ENCODE results near the gene ZNF385C.

Gene ZNF385C

DNA sequence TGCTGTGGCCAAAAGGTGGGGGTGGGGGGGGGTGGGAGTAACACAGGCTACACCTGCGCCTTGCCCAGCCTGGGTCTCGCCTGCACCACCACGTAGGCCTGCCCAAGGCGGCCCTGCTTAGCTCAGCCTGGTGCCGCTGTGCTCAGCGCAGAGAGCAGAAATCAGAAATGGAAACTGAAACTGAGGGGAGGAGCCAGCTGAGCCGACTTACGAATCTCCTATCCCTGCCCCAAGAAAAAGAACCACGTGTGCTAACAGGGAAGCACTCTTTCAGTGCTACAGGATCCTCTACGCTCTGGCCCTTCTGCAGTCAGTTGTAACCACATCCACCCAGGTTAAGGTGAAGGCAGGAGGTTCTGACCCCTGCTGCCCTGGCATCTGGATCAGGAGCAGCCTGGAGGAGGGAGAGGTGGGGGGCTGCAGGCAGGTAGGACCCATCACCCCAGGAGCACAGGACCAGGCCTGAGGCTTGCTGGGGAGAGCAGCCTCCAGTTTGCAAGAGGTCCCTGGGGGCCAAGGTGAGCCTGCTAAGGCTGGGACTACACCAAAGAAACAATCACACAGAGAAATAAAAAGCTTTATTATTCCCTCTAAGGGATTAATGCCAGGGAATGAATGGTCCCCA is 14.4 kb upstream of the ZNF385C start, which contains the start of gene DHX58:
TSS of gene DHX58 (minus strand) at position 163 of the 625 bp plus-strand sequence. CDS start 822 bp downstream, outside the sequence.
- Histone ChIP-seq H3K79me1 (ENCODE audit: low read length) (no peaks in the 10 kb centered on the region), H4K5ac (ENCODE audit: low read length) (no peak within 1 kb of the TSS), H2BK15ac (replicated peaks; ENCODE audit: low read depth) (no peak within 1 kb of the TSS), H3K36me3 (ENCODE audit: control insufficient read depth, insufficient read depth, low read length) (peaks cover 4% of the 10 kb centered on the region), H3K79me2 (ENCODE audit: control insufficient read depth, insufficient read depth, low read length) (no peaks in the 10 kb centered on the region), H3K18ac (ENCODE audit: low read length) (no peak within 1 kb of the TSS), H4K8ac (ENCODE audit: low read depth, low read length) (no peak within 1 kb of the TSS), H2AK5ac (ENCODE audit: low read length) (no peak within 1 kb of the TSS), H3K27ac (ENCODE audit: low read depth, low read length) (no peak within 1 kb of the TSS), H2BK5ac (ENCODE audit: low read length) (no peak within 1 kb of the TSS), H3K27me3 (ENCODE audit: insufficient read depth, low read length, poor library complexity) (no peaks in the 10 kb centered on the region), H2BK120ac (ENCODE audit: low read depth, low read length) (no peak within 1 kb of the TSS), H3K23ac (ENCODE audit: low read length) (no peak within 1 kb of the TSS), H3K4me1 (ENCODE audit: control insufficient read depth, low read depth, low read length) (peaks cover 3% of the 10 kb centered on the region), H3K9ac (ENCODE audit: low read length) (no peak within 1 kb of the TSS), H3K4me2 (ENCODE audit: low read length) (no peak within 1 kb of the TSS), H3K4me3 (ENCODE audit: low read length) (no peak within 1 kb of the TSS), H3K56ac (ENCODE audit: low read length) (no peak within 1 kb of the TSS), H3K4ac (ENCODE audit: low read depth, low read length) (no peak within 1 kb of the TSS)
- no CpG with 5 or more reads among the region's 10 CpGs for WGBS (ENCODE audit: extremely low coverage, insufficient coverage, low lambda C conversion rate)
- no peak for DNase-seq

DNA sequence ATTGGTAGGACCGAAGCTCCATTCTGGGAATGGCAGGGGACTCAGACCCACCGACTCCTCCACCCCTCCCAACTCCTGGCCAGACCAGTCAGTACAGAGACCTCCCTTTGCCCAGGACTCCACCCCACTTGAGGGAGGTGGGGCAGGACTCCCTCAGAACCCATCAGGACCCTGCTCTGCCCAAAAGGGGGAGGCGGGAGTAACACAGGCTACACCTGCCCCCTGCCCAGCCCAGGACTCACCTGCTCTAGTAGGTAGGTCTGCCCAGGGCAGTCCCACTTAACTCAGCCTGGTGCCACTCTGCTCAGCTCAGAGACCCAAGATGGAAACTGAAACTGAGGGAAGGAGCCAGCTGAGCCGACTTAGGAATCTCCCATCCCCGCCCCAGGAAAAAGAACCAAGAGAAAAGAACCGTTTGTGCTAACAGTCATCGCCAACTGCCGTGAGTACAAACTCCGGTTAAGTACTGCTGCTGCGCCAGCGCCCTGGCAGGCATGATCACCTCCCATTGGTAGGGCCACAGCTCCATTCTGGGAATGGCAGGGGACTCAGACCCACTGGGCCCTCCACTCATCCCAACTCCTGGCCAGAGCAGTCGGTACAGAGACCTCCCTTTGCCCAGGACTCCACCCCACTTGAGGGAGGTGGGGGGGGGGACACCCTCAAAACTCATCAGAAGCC is 13.7 kb upstream of the ZNF385C start:
- no peaks in the 10 kb centered on the region for H3K27me3 ChIP-seq (ENCODE audit: insufficient read depth, low read length, poor library complexity)
- no peaks in the 10 kb centered on the region for H3K79me2 ChIP-seq (ENCODE audit: control insufficient read depth, insufficient read depth, low read length)
- H3K4me3 ChIP-seq (ENCODE audit: low read length) = no peak overlapping the region
- no peak overlapping the region for H4K5ac ChIP-seq (ENCODE audit: low read length)
- WGBS (ENCODE audit: extremely low coverage, insufficient coverage, low lambda C conversion rate) = no CpG with 5 or more reads among the region's 12 CpGs
- H2AK5ac ChIP-seq (ENCODE audit: low read length) = no peak overlapping the region
- H3K4me2 ChIP-seq (ENCODE audit: low read length) = no peak overlapping the region
- no peak overlapping the region for H2BK5ac ChIP-seq (ENCODE audit: low read length)
- no peak overlapping the region for H2BK15ac ChIP-seq (replicated peaks; ENCODE audit: low read depth)
- H3K9ac ChIP-seq (ENCODE audit: low read length) = no peak overlapping the region
- no peak for DNase-seq
- H2BK120ac ChIP-seq (ENCODE audit: low read depth, low read length) = no peak overlapping the region
- H3K36me3 ChIP-seq (ENCODE audit: control insufficient read depth, insufficient read depth, low read length) = peaks cover 4% of the 10 kb centered on the region
- no peak overlapping the region for H3K4ac ChIP-seq (ENCODE audit: low read depth, low read length)
- H4K8ac ChIP-seq (ENCODE audit: low read depth, low read length) = no peak overlapping the region
- no peak overlapping the region for H3K18ac ChIP-seq (ENCODE audit: low read length)
- H3K23ac ChIP-seq (ENCODE audit: low read length) = no peak overlapping the region
- H3K4me1 ChIP-seq (ENCODE audit: control insufficient read depth, low read depth, low read length) = peaks cover 3% of the 10 kb centered on the region
- no peak overlapping the region for H3K56ac ChIP-seq (ENCODE audit: low read length)
- no peak overlapping the region for H3K27ac ChIP-seq (ENCODE audit: low read depth, low read length)
- no peaks in the 10 kb centered on the region for H3K79me1 ChIP-seq (ENCODE audit: low read length)

DNA sequence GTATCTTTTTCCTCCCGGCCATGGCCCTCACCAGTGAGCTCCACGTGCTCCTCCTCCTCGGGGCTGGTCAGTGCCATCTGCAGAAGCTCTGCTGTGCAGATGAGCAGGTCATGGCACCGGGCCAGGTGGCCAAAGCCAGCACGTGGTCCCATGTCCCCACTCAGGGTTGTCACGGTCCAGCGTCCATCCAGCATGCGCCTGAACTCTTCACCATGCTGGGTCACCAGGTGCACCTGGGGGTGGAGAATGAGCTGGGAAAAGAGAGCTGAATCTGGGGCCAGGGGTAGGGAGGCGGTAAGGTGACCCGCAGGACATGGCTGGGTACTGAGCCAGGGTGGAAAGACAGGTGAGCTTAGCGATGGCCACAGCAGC is 13.0 kb upstream of the ZNF385C start:
- Histone ChIP-seq H4K5ac (ENCODE audit: low read length) (no peak overlapping the region), H3K18ac (ENCODE audit: low read length) (no peak overlapping the region), H4K8ac (ENCODE audit: low read depth, low read length) (no peak overlapping the region), H3K79me2 (ENCODE audit: control insufficient read depth, insufficient read depth, low read length) (no peaks in the 10 kb centered on the region), H3K27me3 (ENCODE audit: insufficient read depth, low read length, poor library complexity) (no peaks in the 10 kb centered on the region), H3K27ac (ENCODE audit: low read depth, low read length) (no peak overlapping the region), H3K4me3 (ENCODE audit: low read length) (no peak overlapping the region), H3K9ac (ENCODE audit: low read length) (no peak overlapping the region), H2BK5ac (ENCODE audit: low read length) (no peak overlapping the region), H2BK15ac (replicated peaks; ENCODE audit: low read depth) (no peak overlapping the region), H3K4me2 (ENCODE audit: low read length) (no peak overlapping the region), H3K4ac (ENCODE audit: low read depth, low read length) (no peak overlapping the region), H3K4me1 (ENCODE audit: control insufficient read depth, low read depth, low read length) (peaks cover 3% of the 10 kb centered on the region), H3K23ac (ENCODE audit: low read length) (no peak overlapping the region), H3K56ac (ENCODE audit: low read length) (no peak overlapping the region), H2AK5ac (ENCODE audit: low read length) (no peak overlapping the region), H2BK120ac (ENCODE audit: low read depth, low read length) (no peak overlapping the region), H3K79me1 (ENCODE audit: low read length) (no peaks in the 10 kb centered on the region), H3K36me3 (ENCODE audit: control insufficient read depth, insufficient read depth, low read length) (peaks cover 4% of the 10 kb centered on the region)
- no peak for DNase-seq
- no CpG with 5 or more reads among the region's 11 CpGs for WGBS (ENCODE audit: extremely low coverage, insufficient coverage, low lambda C conversion rate)

DNA sequence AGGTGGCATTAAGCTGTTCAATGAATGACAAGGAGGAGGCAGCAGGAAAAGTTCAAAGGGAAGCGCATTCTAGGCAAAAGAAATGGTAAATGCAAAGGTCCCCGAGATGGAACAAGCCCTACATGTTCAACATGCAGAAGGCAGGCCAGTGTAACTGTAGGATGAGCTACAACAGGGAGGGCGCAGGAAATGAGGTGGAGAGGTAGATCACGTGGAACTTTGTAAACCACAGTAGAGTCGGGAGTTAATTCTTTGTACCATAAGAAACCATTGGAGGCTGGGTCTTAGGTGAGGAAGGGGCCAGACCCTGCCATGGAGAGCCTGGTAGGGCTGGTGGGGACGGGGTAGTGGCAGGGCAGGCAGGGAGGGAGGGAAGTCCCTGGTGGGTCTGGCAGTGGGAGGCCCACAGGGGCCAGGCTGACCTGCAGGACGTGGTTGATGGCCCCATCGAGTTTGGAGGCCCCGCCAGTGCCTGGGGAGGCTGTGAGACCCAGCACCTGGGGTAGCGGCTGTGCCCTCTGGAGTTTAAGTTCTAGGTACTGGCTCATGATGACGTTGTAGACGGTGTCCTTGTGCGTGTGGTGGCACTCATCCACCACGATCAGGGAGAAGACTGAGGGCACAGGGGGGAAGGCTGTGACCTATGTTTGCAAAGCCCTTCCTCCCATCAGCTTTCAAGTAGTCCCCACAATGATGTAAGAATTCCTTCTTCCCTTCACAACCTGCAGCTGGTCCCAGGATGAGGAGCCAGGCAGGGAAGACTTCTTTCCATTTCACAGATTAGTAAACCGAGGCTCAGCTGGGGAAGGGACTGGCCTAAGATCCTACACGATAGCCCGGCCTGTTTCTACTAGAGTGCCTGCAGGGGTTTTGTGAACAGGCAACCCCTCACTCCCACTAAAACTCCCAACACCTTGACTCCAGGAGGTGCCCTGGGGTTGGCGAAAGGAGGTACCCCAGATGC is 12.3 kb upstream of the ZNF385C start:
- Histone ChIP-seq H4K5ac (ENCODE audit: low read length) (no peak overlapping the region), H3K18ac (ENCODE audit: low read length) (no peak overlapping the region), H2AK5ac (ENCODE audit: low read length) (no peak overlapping the region), H3K4me1 (ENCODE audit: control insufficient read depth, low read depth, low read length) (peaks cover 3% of the 10 kb centered on the region), H3K9ac (ENCODE audit: low read length) (no peak overlapping the region), H3K79me1 (ENCODE audit: low read length) (no peaks in the 10 kb centered on the region), H3K4me3 (ENCODE audit: low read length) (no peak overlapping the region), H3K79me2 (ENCODE audit: control insufficient read depth, insufficient read depth, low read length) (no peaks in the 10 kb centered on the region), H2BK120ac (ENCODE audit: low read depth, low read length) (no peak overlapping the region), H3K4ac (ENCODE audit: low read depth, low read length) (no peak overlapping the region), H3K27me3 (ENCODE audit: insufficient read depth, low read length, poor library complexity) (no peaks in the 10 kb centered on the region), H4K8ac (ENCODE audit: low read depth, low read length) (no peak overlapping the region), H3K23ac (ENCODE audit: low read length) (no peak overlapping the region), H2BK15ac (replicated peaks; ENCODE audit: low read depth) (no peak overlapping the region), H3K56ac (ENCODE audit: low read length) (no peak overlapping the region), H3K36me3 (ENCODE audit: control insufficient read depth, insufficient read depth, low read length) (peaks cover 2% of the 10 kb centered on the region), H2BK5ac (ENCODE audit: low read length) (no peak overlapping the region), H3K27ac (ENCODE audit: low read depth, low read length) (no peak overlapping the region), H3K4me2 (ENCODE audit: low read length) (no peak overlapping the region)
- no peak for DNase-seq
- WGBS (ENCODE audit: extremely low coverage, insufficient coverage, low lambda C conversion rate) = no CpG with 5 or more reads among the region's 18 CpGs

DNA sequence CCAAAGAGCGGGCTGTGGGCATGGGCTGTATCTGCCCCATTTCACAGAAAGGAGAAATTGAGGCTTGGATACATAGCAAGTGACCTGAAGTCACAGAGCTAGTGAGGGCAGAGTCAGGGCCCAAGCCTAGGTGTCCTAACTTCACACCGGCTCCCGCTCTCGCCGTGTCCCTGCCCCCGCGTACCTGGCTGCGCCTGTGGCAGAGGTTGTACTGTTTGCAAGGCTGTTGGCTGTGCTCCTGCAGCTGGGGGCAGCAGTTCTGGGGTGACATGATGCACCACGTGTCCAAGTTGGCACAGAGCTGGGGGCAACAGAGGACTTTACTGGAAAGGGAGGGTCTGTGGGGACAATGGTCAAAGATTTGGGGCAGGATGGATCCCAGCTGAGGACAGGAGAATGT is 10.8 kb upstream of the ZNF385C start:
- Histone ChIP-seq H3K36me3 (ENCODE audit: control insufficient read depth, insufficient read depth, low read length) (no peaks in the 10 kb centered on the region), H2BK120ac (ENCODE audit: low read depth, low read length) (no peak overlapping the region), H3K4me1 (ENCODE audit: control insufficient read depth, low read depth, low read length) (peaks cover 3% of the 10 kb centered on the region), H3K27me3 (ENCODE audit: insufficient read depth, low read length, poor library complexity) (no peaks in the 10 kb centered on the region), H2AK5ac (ENCODE audit: low read length) (no peak overlapping the region), H4K8ac (ENCODE audit: low read depth, low read length) (no peak overlapping the region), H3K79me2 (ENCODE audit: control insufficient read depth, insufficient read depth, low read length) (no peaks in the 10 kb centered on the region), H3K9ac (ENCODE audit: low read length) (no peak overlapping the region), H3K18ac (ENCODE audit: low read length) (no peak overlapping the region), H3K27ac (ENCODE audit: low read depth, low read length) (no peak overlapping the region), H2BK15ac (replicated peaks; ENCODE audit: low read depth) (no peak overlapping the region), H3K56ac (ENCODE audit: low read length) (no peak overlapping the region), H3K23ac (ENCODE audit: low read length) (no peak overlapping the region), H4K5ac (ENCODE audit: low read length) (no peak overlapping the region), H2BK5ac (ENCODE audit: low read length) (no peak overlapping the region), H3K79me1 (ENCODE audit: low read length) (no peaks in the 10 kb centered on the region), H3K4me2 (ENCODE audit: low read length) (no peak overlapping the region), H3K4ac (ENCODE audit: low read depth, low read length) (no peak overlapping the region), H3K4me3 (ENCODE audit: low read length) (no peak overlapping the region)
- no CpG with 5 or more reads among the region's 9 CpGs for WGBS (ENCODE audit: extremely low coverage, insufficient coverage, low lambda C conversion rate)
- DNase-seq = no peak

Data from mesendoderm (in vitro differentiated cells).